ENCODE measurements around the gene TUT4.

DNA sequence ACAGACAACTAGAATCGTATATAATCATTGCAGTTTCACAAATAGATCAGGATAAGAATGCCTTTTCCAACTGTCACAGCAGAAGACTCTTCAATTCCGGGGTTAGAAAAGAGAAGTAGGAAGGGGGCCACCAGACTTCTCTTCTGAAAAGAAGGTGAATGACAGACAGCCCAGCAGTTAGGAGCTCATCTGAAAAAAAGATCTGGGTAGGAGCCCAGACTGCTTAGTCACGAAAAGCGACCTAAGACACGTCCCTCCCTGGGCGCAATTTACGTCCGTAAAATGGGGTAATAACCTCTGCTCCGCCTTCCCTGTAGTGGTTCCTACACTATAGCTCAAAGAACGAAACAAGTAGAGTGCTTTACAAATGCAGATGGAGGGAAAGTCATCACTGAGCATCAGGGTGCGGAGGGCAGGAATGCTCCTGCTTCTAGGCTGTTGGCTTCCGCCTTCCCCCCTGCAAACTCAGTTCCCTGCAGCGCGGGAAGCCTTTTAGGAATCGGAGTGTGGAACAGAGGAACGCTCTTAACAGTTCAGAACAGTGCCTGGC, 149.3 kb downstream of the TUT4 start:
- TF ChIP-seq POLR2A (IDR thresholded peaks at IDR 0.05) = no peak
- no peak for TF ChIP-seq CTCF (IDR thresholded peaks at IDR 0.05)
- TF ChIP-seq POLR2AphosphoS5 (IDR thresholded peaks at IDR 0.05) = no peak

Data from breast epithelium (tissue), 3 donors.